ENCODE results near the gene XRCC1. TPM values are rescaled to one million over a fixed set of nuclear protein-coding genes. Genes with fewer than 3 reads are reported as not detected.
"Not testable (repeated sequence)": the region's sequence is repeated elsewhere in the genome, so short reads cannot be mapped to it uniquely, and the experiment has no call there.

The XRCC1 gene
- total RNA-seq, 1 donor from 2014 or later, result 12.8 TPM

- no peak for DNase-seq
- Histone ChIP-seq H3K4me1 (no peaks in the 10 kb centered on the region), H3K27ac (replicated peaks) (no peak overlapping the region), H3K9me3 (replicated peaks) (no peaks in the 10 kb centered on the region), H3K27me3 (ENCODE audit: low read depth) (no peaks in the 10 kb centered on the region), H3K36me3 (peaks cover 62% of the 10 kb centered on the region), H3K4me3 (no peak overlapping the region)
- no peak for TF ChIP-seq CTCF (IDR thresholded peaks at IDR 0.05; ENCODE audit: borderline replicate concordance)
- intact Hi-C loops (cut with micrococcal nuclease), result no loop called here
Observed at GRCh38 chr19:43552616-43553015, 22.7 kb downstream of the XRCC1 start.

- no peak for DNase-seq
Observed at GRCh38 chr19:43552198-43552450, 23.2 kb downstream of the XRCC1 start.

GRCh38 chr19:43551399-43552197 is 23.7 kb downstream of the XRCC1 start:
- intact Hi-C loops (cut with micrococcal nuclease), result no loop called here
- Histone ChIP-seq H3K9me3 (replicated peaks) (no peaks in the 10 kb centered on the region), H3K27ac (replicated peaks) (no peak overlapping the region), H3K4me3 (no peak overlapping the region), H3K27me3 (ENCODE audit: low read depth) (no peaks in the 10 kb centered on the region), H3K36me3 (peaks cover 62% of the 10 kb centered on the region), H3K4me1 (no peaks in the 10 kb centered on the region)
- TF ChIP-seq CTCF (IDR thresholded peaks at IDR 0.05; ENCODE audit: borderline replicate concordance), result no peak
- no peak for DNase-seq

More at GRCh38 chr19:43552198-43552450, 23.2 kb downstream of the XRCC1 start:
- Histone ChIP-seq H3K4me3 (no peak overlapping the region), H3K27me3 (ENCODE audit: low read depth) (no peaks in the 10 kb centered on the region), H3K9me3 (replicated peaks) (no peaks in the 10 kb centered on the region), H3K36me3 (peaks cover 62% of the 10 kb centered on the region), H3K4me1 (no peaks in the 10 kb centered on the region), H3K27ac (replicated peaks) (no peak overlapping the region)
- TF ChIP-seq CTCF (IDR thresholded peaks at IDR 0.05; ENCODE audit: borderline replicate concordance), result no peak
- intact Hi-C loops (cut with micrococcal nuclease), result no loop called here

GRCh38 chr19:43548706-43549105 is 26.6 kb downstream of the XRCC1 start:
- H3K4me3 ChIP-seq, result no peak overlapping the region
- no peak for DNase-seq
- H3K4me1 ChIP-seq, result no peaks in the 10 kb centered on the region
- no peak for TF ChIP-seq CTCF (IDR thresholded peaks at IDR 0.05; ENCODE audit: borderline replicate concordance)
- H3K27ac ChIP-seq (replicated peaks), result no peak overlapping the region
- intact Hi-C loops (cut with micrococcal nuclease), result no loop called here
- H3K36me3 ChIP-seq, result peaks cover 65% of the 10 kb centered on the region
- no peaks in the 10 kb centered on the region for H3K9me3 ChIP-seq (replicated peaks)
- no peaks in the 10 kb centered on the region for H3K27me3 ChIP-seq (ENCODE audit: low read depth)

GRCh38 chr19:43547926-43548325 is 27.4 kb downstream of the XRCC1 start:
- DNase-seq; intact Hi-C loops (cut with micrococcal nuclease); H3K27me3 ChIP-seq (ENCODE audit: low read depth); H3K4me3 ChIP-seq; H3K9me3 ChIP-seq (replicated peaks); H3K27ac ChIP-seq (replicated peaks); H3K4me1 ChIP-seq: not testable (repeated sequence)
- H3K36me3 ChIP-seq, result peaks cover 63% of the 10 kb centered on the region

GRCh38 chr19:43546581-43546980 is 28.7 kb downstream of the XRCC1 start:
- H3K9me3 ChIP-seq (replicated peaks), result no peaks in the 10 kb centered on the region
- no peaks in the 10 kb centered on the region for H3K4me1 ChIP-seq
- no peak overlapping the region for H3K27ac ChIP-seq (replicated peaks)
- no peak overlapping the region for H3K4me3 ChIP-seq
- no peak for DNase-seq
- no peak for TF ChIP-seq CTCF (IDR thresholded peaks at IDR 0.05; ENCODE audit: borderline replicate concordance)
- H3K36me3 ChIP-seq, result peaks cover 66% of the 10 kb centered on the region
- intact Hi-C loops (cut with micrococcal nuclease), result no loop called here
- no peaks in the 10 kb centered on the region for H3K27me3 ChIP-seq (ENCODE audit: low read depth)
